ENCODE data around the gene SLC9A9.
A peak's percentile ranks its signal among the peaks of the same experiment; 100 is the strongest.

Gene SLC9A9

GRCh38 chr3:143484846-143485512 lies 363.3 kb downstream of the SLC9A9 start:
- no peak for DNase-seq

- no peak for DNase-seq
Observed at GRCh38 chr3:143483214-143483613, 365.1 kb downstream of the SLC9A9 start.

DNA sequence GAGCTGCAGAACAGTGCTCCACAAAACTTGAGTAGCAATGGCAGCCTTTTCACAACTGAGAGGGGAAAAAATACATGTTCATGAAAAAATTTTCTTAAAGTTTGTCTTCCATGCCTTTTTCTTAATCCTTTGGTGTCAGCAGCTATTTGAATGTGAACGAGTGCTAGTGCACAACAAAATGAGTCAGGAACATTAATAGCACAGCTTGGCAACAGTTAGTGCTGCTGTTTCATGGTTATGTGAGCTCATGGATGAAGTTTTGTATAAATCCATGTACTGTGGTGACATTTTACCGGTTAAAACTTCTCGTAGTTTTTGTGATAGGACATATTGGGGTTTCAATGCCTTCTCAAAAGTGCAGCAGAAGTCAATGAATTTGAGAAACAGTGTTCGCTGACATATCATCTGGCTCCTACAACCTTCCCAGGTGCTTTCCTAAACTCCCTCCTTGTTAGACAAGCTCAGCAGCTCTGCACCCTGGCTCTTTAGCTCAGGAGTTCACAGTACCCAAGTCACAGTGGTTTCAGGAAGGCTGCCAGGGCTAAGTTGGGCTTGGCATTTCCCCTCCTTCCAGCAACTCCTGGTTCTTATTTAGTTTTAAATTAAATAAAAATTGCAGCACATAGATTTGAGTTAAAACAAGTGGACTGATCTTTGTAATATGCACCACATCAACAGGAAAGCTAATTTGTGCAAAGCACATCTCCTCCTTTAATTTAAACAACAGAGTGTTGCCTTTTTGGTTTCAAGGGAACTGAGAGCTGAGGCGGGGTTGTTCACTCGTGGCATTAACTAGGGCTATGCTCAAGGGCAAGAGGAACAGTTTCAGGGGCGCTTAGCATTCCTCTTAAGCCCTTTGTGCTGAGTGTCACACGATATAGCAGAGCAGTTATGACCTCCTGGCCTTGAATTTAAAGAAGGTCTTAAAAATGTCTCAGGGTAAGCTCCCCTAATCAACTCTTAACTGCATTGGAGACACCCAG lies 365.9 kb downstream of the SLC9A9 start:
- no peak for DNase-seq

- DNase-seq, result no peak
Observed at GRCh38 chr3:143480344-143480743, 367.9 kb downstream of the SLC9A9 start.

DNA sequence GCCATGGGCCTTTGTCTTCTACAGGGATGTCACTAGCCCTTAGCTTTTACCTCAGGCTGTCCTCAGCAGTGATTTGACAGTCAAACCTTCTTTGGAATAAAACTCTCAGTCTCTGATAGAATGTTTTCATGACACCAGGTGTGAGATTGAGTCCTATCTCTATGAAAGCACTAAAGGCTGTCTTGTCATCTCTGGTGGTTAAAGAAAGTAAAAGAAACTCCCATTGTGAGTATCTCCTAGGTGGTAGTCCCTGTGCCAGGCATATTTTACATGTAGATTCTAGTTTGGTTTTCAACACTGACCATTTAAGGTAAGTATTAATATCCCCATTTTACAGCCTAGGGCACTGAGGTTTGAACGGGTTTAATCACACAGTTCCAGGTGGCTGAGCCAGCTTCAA lies 368.5 kb downstream of the SLC9A9 start:
- no peak for DNase-seq

DNA sequence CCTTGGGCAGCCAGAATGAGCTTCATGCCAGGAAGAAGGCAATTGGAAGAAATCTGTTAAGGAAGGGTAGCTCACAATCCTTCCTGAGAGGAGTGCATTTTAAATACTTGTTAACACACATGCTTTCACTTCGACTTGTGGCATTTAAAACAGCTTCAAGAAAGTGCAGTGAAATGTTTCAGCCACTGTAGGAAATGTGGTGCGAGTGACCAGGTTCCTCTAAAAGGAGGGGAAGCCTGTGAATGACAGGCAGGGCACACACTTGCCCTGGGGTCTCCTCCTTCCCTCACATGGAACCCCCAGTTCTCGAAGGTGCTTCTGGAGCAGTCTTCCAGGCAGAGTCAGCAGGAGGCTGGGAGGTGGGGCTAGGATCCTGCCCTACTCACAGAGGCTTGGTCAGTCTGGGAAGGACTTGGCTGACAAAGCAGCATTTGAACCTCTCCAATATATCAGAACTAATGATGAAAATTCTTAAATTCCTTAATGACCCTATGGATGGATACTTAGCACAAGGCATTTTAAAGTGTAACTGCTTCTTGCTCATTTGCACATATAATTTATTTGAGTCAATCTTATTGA lies 370.1 kb downstream of the SLC9A9 start:
- no peak for DNase-seq

GRCh38 chr3:143476965-143477640 lies 371.2 kb downstream of the SLC9A9 start:
- DNase-seq, result no peak

GRCh38 chr3:143475981-143476380 lies 372.3 kb downstream of the SLC9A9 start:
- no peak for DNase-seq

DNA sequence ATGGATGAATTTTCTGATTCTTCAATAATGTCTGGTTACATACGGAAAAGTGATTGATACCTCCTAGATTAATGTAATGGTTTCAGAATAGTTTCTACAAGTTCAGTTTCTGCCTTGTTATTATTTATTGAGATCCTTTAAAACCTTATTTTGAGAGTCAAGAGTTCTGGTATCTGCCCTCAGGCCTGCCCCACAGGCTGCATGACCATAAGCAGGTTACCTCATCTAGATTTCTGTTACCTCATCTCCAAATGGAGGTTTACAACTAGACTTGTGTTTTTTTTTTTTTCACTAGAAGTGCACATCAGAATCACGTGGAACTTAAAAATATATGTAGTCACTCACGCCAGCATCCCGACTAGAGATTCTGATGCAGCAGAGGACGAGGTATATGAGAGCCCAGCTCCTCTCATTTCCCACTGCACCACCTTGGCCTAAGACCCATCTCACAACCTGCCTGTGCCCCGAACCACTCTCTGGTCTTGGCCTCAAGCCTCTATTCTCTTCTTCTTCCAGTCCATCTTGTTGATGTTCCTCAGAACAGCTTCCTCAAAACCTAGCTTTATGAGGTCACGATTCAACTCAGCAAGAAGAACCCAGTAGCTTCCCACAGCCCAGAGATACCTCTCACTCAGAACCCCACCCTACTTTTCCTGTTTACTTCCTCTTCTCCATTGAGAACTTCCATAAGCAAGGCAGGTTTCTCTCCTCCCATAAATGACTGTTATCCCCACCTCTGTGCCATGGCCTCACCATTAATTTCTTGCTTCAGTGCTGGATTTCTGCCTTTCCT lies 375.3 kb downstream of the SLC9A9 start:
- DNase-seq, result no peak

GRCh38 chr3:143471705-143472104 lies 376.6 kb downstream of the SLC9A9 start:
- no peak for DNase-seq

DNA sequence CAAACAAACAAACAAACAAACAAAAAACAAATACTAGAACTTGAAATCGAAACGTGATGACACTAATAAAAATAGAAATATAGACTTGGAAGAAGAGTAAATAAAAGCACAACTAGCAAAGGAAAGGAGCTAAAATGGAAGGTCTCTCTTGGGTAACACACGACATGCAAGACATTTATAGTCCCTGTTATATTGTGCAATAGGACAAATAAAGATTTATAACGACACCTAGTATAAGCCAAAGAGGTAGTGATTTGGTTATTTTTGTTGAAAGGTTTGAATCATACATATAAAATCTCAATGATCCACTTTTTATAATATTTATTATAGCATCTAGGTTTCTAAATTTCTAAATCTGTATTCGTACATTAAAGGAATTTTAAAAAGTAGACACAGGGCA lies 379.1 kb downstream of the SLC9A9 start:
- no peak for DNase-seq

DNA sequence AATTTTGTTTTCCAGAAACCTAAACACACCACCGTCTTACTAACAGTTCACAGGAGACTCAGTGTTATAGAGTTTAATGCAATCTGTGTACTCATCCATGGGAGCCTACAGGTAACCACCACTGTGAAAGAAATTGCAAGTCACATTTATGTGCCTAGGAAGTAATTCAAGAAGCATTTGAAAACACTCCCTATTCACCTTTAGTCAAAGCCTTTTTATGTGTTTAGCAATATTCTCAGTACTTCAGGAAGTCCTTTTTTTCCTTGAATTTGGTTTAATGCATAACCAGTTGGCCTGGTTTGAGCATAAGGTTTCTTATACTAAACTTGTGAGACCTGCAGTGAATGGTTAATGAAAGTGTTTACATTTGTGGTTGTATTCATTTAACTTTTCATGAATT lies 382.6 kb downstream of the SLC9A9 start:
- DNase-seq, result no peak

DNA sequence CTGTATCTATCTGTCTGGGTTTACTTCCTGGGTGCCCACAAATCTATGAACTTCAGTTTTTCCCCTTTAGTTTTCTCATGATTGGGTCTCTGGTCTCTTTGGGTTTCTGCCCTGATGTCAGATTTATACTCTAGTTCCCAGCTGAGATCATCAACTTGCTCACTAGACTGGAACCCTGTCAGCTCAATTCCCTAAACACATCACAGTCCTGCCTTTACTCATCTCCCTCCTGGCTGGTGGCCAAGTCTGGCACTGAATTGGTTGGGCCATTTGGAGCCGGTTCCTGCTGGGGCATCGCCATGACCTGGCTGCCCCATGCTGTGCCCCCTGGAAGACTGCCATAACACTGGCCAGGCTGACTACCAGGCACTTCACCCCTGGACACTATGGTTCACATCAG lies 383.4 kb downstream of the SLC9A9 start:
- no peak for DNase-seq

DNA sequence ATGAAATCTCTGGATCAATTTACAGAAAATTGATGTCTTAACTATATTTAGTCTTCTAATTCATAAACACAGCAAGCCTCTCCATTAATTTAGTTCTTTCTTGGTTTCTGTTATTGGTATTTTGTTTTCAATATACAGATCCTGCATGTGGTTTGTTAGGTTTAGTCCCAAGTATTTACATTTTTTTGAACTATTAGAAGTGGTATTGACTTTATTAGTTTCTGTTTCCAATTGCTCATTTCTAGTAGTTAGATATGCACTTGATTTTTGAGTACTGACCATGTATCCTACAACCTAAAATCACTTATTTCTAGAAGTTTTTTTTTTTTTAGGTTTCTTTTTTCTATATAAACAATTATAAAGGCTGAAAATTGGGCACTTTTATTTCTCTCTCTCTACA lies 392.8 kb downstream of the SLC9A9 start:
- DNase-seq, result no peak

DNA sequence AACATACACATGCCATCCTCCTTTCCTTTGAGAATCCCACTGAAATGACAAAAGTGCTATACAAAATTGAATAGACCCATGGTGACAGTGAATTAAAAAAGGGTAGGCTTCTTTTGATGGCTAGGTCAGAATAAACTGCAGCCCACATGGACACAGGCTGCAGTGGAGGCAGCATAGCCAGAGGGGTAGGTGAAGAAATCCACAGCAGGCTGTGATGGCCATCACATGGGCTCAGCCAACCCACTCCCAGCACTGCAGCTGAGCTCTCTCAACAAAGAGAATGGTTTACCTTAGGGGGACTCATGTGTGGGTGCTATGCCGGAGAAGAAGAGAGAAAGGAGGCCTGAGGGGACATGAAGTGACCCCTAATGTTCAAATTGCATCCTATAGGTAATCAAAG lies 397.6 kb downstream of the SLC9A9 start:
- DNase-seq, result no peak

DNA sequence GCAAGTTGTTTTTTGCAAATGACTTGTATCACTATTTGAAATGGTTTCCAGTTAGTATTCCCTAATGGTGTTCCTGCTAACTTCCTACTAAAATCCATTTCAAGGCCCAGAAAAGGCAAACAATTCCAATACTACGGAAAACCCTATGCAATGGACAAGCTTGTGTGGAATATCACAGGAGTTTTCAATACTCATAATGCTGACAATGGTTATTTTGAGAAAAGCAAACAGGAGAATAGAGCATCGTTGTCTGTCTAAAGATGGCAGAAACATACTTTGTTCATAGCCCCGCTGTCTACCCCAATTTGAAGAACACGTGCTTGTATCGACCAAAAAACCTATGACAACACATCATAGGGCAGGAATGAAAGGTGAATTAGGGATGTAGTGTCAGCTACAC lies 400.8 kb downstream of the SLC9A9 start:
- DNase-seq, result no peak

DNA sequence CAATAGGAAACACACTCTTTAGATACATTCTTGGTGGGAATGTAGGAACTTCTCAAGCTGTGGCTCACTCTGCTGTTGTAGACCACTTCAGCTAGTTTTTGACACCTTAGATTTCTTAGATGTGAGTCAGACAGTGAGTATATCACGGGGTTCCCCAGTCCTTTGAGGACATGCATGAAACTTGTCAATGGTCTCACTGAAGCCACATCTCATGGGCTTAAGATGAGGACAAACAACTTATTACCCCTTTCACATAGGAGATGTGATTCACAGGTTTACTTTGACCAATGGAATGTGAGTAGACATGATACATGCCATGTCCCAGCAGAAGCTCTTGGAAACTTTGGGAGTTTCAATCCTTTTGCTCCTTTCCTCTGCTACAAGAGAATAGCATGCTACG lies 403.1 kb downstream of the SLC9A9 start:
- DNase-seq, result no peak

GRCh38 chr3:143443851-143444331 lies 404.4 kb downstream of the SLC9A9 start:
- peak; percentile 70 for DNase-seq

- peak; percentile 84 for DNase-seq
Observed at GRCh38 chr3:143442814-143443447, 405.3 kb downstream of the SLC9A9 start.

DNA sequence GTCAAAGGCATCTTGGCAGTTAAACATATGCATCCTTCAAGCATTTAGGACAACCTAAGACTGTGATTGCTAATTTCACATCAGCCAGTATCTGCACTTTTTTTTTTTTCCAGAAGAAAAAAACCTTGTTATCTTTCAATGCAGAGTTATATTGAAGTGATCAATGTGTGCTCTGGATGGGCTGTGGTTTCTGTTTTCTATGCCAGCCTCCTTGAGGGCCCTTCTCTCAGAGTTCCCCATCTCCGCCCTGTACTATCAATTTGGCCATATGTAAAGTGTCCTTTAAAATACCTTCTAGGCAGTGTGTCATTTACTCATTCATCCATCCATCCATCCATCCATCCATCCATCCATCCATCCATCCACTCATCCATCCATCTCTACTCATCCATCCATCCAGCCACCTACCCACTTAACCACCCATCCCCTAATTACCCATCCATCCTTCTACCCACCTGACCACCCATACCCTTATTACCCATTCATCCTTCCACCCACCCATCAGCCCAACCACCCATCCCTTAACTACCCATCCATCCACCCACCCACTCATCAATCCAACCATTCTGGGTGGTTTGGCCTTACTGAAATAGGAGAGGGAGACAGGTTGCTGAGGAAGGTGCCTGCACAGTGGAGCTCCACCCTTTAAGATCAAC lies 406.6 kb downstream of the SLC9A9 start:
- DNase-seq, result peak; percentile 71

DNA sequence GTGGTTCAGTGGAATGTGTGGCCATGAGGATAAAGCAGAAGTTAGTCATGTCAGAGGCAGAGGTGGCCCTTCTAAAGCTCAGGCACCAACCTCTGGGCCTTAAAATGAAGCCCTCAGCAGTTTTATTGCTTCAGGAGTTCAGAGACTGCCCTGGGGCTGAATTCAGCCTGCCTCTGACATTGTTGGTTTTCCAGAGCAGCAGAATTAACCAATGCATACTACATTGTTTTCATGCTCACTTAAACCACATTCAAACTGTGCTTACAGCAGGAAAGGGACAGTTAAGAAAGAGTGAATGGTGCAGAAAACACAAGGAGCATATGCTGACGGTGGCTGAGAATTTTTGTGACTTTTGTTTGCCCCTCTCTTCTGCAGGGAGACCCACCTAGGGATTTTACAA lies 408.5 kb downstream of the SLC9A9 start:
- no peak for DNase-seq

Data from hematopoietic multipotent progenitor cell treated with erythropoietin and hydrocortisone succinate and interleukin-3 and kit ligand, for 8 days (in vitro differentiated cells).